Epithelial cell of esophagus (primary cell): ENCODE data around the gene SLC2A2.

ENCODE experiments used
- DNase-seq: peaks from one replicate; pipeline ENCODE4 v3.0.0; 2010; ENCODE audit warnings: low read depth
- H3K4me3 ChIP-seq: 2 replicates; pipeline ENCODE4 v1.5.1; 2011; ENCODE audit warnings: mild to moderate bottlenecking, low read length, control low read depth
- CTCF ChIP-seq: IDR thresholded peaks from 2 replicates; pipeline ENCODE4 v1.5.1; 2011; ENCODE audit warnings: low read depth, mild to moderate bottlenecking, low read length, control low read depth, inconsistent platforms; ENCODE audit not compliant: insufficient read depth; ENCODE audit errors: missing control alignments

Gene SLC2A2

GRCh38 chr3:170991664-170992063 lies 34.9 kb downstream of the SLC2A2 start:
- TF ChIP-seq CTCF = no peak
- no peak for DNase-seq
- H3K4me3 ChIP-seq = no peak overlapping the region

DNA sequence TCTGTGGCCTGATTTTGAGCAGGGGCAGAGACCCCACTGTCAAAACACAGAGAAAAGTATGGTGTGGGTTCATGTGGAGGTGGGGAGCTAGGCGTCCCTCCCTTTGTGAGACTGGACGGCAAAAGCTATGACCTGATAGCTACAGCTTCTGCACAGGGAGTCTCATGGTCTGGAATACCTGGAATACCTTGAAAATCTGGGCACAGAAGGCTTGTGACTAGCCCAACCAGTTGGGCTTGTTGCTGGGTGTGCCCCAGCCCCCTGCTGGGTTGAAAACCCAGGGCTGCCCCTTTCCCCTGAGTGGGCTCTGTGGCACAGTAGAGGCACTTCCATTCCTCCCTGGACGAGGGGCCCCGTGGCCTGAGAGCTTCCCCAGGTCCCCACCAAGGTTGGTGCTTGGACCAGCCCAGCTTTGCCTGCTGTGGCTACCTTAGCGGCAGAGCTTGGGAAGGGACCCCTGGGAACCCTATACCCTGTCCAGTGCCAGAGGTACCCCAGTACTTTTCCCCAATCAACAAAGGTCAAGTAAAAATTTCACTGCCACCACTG lies 37.3 kb downstream of the SLC2A2 start:
- no peak for DNase-seq
- TF ChIP-seq CTCF = no peak
- H3K4me3 ChIP-seq = no peak overlapping the region

DNA sequence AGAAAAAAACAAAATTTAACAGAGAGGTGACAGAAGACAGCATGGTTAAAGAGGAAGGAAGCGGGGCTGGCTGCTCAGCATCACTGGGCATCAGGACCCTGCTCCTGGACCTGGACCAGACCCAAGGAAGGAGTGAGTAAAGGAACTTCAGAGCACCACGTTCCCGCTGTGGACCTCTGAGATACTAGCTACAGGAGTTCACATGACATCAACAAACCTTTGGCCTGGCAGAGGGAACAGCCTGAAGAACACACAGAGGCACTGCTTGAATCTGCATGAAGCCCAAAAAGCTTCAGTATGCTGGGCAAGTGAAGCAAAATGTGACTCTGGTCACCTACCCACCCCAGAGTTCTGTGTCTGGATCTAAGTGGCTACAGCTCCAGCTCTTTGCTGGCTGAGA lies 38.1 kb downstream of the SLC2A2 start:
- no peak for DNase-seq
- TF ChIP-seq CTCF = no peak
- no peak overlapping the region for H3K4me3 ChIP-seq

DNA sequence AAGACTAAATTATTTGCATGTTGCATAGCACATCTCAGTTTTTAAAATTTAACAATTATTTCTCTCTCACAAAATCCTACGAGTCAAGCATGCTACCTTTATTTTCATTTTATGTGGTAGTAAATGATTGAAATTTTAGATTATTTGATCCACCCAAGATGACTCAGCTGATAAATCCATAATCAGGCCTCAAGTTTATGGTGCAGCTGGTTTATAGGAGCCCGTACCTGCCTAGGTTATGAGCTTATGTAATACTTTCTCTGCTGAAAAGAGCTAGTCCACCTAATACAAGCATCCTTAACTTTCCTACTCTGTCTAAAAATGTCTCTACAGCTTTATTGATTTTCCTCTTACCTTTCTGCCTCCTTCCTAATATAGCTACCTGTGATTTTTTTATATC lies 41.2 kb downstream of the SLC2A2 start:
- no peak for DNase-seq
- H3K4me3 ChIP-seq = no peak overlapping the region
- TF ChIP-seq CTCF = no peak

GRCh38 chr3:170982733-170983132 lies 43.8 kb downstream of the SLC2A2 start:
- no peak overlapping the region for H3K4me3 ChIP-seq
- TF ChIP-seq CTCF = no peak
- no peak for DNase-seq

GRCh38 chr3:170980399-170980798 lies 46.1 kb downstream of the SLC2A2 start:
- no peak overlapping the region for H3K4me3 ChIP-seq
- no peak for TF ChIP-seq CTCF
- no peak for DNase-seq

- no peak overlapping the region for H3K4me3 ChIP-seq
- DNase-seq = no peak
- no peak for TF ChIP-seq CTCF
Measured at GRCh38 chr3:170977949-170978745, 48.4 kb downstream of the SLC2A2 start.
